ENCODE results near the gene GLIS1. TPM values are rescaled to one million over a fixed set of nuclear protein-coding genes. Genes with fewer than 3 reads are reported as not detected.

The GLIS1 gene
- total and polyA plus RNA-seq, 2 of the 8 experiments (the other 6 are each of a cell fraction or from before 2014, with no cell fraction given), result 0.15 to 0.22 TPM

- Histone ChIP-seq H2AK5ac (ENCODE audit: low read depth, low read length) (no peak overlapping the region), H3K56ac (replicated peaks; ENCODE audit: insufficient read length, low read depth, low read length) (no peak overlapping the region), H3K9me3 (ENCODE audit: insufficient read depth in 2 of 2, low read depth in 1 of 2, low read length in 1 of 2) (no peaks in the 10 kb centered on the region), H3K4me2 (ENCODE audit: insufficient read depth in 1 of 2, low read depth in 2 of 2, low read length in 2 of 2) (no peak overlapping the region), H3K9ac (replicated peaks in 1 of 4; ENCODE audit: extremely low read depth in 1 of 4, low read depth in 3 of 4, low read length in 3 of 4) (no peak overlapping the region), H2BK12ac (ENCODE audit: low read depth, low read length) (no peak overlapping the region), H2BK120ac (replicated peaks; ENCODE audit: low read depth, low read length) (no peak overlapping the region), H3K23ac (ENCODE audit: insufficient read length) (no peak overlapping the region), H3K23me2 (ENCODE audit: low read depth, low read length) (no peaks in the 10 kb centered on the region), H3K27ac (ENCODE audit: low read depth, low read length) (no peak overlapping the region), H3K27me3 (replicated peaks in 1 of 4; ENCODE audit: control insufficient read depth in 3 of 4, extremely low read depth in 1 of 4, insufficient read depth in 3 of 4, low read length in 3 of 4) (no peaks in the 10 kb centered on the region; a peak in 1 of 7 replicates), H3K79me1 (ENCODE audit: low read depth, low read length) (no peaks in the 10 kb centered on the region), H4K20me1 (replicated peaks in 1 of 2; ENCODE audit: control insufficient read depth in 1 of 2, insufficient read depth in 2 of 2, low read length in 2 of 2) (no peaks in the 10 kb centered on the region), H2BK15ac (ENCODE audit: low read length) (no peak overlapping the region), H2BK20ac (ENCODE audit: low read length) (no peak overlapping the region), H3K14ac (ENCODE audit: insufficient read length) (no peak overlapping the region), H2AFZ (ENCODE audit: low read length) (no peak overlapping the region), H4K5ac (ENCODE audit: insufficient read length, low read depth, low read length) (no peak overlapping the region), H3K4me1 (replicated peaks in 1 of 4; ENCODE audit: control insufficient read depth in 3 of 4, insufficient read depth in 4 of 4, low read length in 3 of 4) (peaks cover 0 to 2% (median under 1%) of the 10 kb centered on the region in 4 experiments; a peak in 2 of 7 replicates), H3K18ac (ENCODE audit: extremely low read depth, low read length) (no peak overlapping the region), H4K91ac (replicated peaks; ENCODE audit: insufficient read length, low read length) (no peak overlapping the region), H3K79me2 (ENCODE audit: control insufficient read depth in 1 of 2, insufficient read depth in 2 of 2, low read length in 2 of 2) (no peaks in the 10 kb centered on the region), H4K8ac (ENCODE audit: extremely low read depth, insufficient read depth, low read length) (no peak overlapping the region; the same call in 1 of the 2 replicates), H3K36me3 (ENCODE audit: control insufficient read depth in 2 of 4, insufficient read depth in 4 of 4, low read length in 3 of 4) (no peaks in the 10 kb centered on the region), H2BK5ac (ENCODE audit: low read depth, low read length) (no peak overlapping the region), H3K4ac (replicated peaks; ENCODE audit: insufficient read length, low read depth, low read length) (no peak overlapping the region), H3K4me3 (ENCODE audit: extremely low read depth in 1 of 4, insufficient read depth in 2 of 4, low read depth in 3 of 4, low read length in 4 of 4) (no peak overlapping the region)
- ChIA-PET CTCF (ENCODE audit: partially characterized antibody) (interaction anchor here (0.6 to 2.9 kb wide), 8 partner anchors 15 to 1302 kb away, joined by 3 to 13 read pairs (median 4); no protein-coding TSS in a partner anchor), POLR2A (ENCODE audit: partially characterized antibody) (interaction anchor here (2.5 kb wide), 1 partner anchor 11 kb away, joined by 9 read pairs; no protein-coding TSS in a partner anchor)
- no peak for DNase-seq (ENCODE audit: low read depth in 1 of 2, low spot score in 2 of 2)
- WGBS, 2 experiments (ENCODE audit: extremely low coverage in 1 of 2, insufficient coverage in 1 of 2, insufficient read length in 1 of 2, insufficient replicate concordance in 2 of 2, low coverage in 1 of 2, low lambda C conversion rate in 2 of 2, missing lambda C conversion rate in 1 of 2), result 82% methylated on average over 7 of the region's 7 CpGs; no CpG with 5 or more reads in 1 of the 2 experiments
- no peak for FAIRE-seq
- TF ChIP-seq EP300 (IDR thresholded peaks at IDR 0.05; ENCODE audit: borderline replicate concordance in 1 of 2, low read depth in 2 of 2, low read length in 2 of 2) (no peak), RNF2 (IDR thresholded peaks at IDR 0.05; ENCODE audit: borderline replicate concordance, low read depth, low read length, missing control alignments, poor library complexity, severe bottlenecking) (no peak), SP1 (IDR thresholded peaks at IDR 0.05; ENCODE audit: low read depth, low read length) (no peak), FOSL1 (IDR thresholded peaks at IDR 0.05; ENCODE audit: insufficient read depth, low read depth, low read length) (no peak), TEAD4 (IDR thresholded peaks at IDR 0.05; ENCODE audit: low read depth, low read length) (no peak), JUN (IDR thresholded peaks at IDR 0.05; ENCODE audit: low read depth, low read length) (no peak), GABPA (IDR thresholded peaks at IDR 0.05; ENCODE audit: borderline replicate concordance, insufficient read depth, low read length) (no peak), POLR2AphosphoS5 (IDR thresholded peaks at IDR 0.05; ENCODE audit: low read depth, low read length) (no peak), CTBP2 (IDR thresholded peaks at IDR 0.05; ENCODE audit: borderline replicate concordance, insufficient read depth, insufficient read length, low read length) (no peak), SIRT6 (IDR thresholded peaks at IDR 0.05; ENCODE audit: low read length) (no peak), NRF1 (IDR thresholded peaks at IDR 0.05; ENCODE audit: low read depth, low read length) (no peak), TAF1 (IDR thresholded peaks at IDR 0.05; ENCODE audit: low read depth, low read length) (no peak), SP4 (IDR thresholded peaks at IDR 0.05; ENCODE audit: low read length) (no peak), ASH2L (IDR thresholded peaks at IDR 0.05; ENCODE audit: low read length) (no peak), EZH2 (IDR thresholded peaks at IDR 0.05; ENCODE audit: low read depth, low read length, severe bottlenecking) (no peak)
Measured at GRCh38 chr1:53642215-53642555, 96.8 kb downstream of the GLIS1 start.

Measured in H1 (cell line).